HepG2 (cell line): ENCODE measurements around the gene ITGAX. TPM values are rescaled to one million over a fixed set of nuclear protein-coding genes. Genes with fewer than 3 reads are reported as not detected.
A peak's percentile ranks its signal among the peaks of the same experiment; 100 is the strongest.

Experiments used
- ATAC-seq: fragments of 200-7000 bp; cut with Tn5 transposase; 3 replicates; pipeline ENCODE4 v1.9.1; 2020; ENCODE audit warnings: mild to moderate bottlenecking, moderate library complexity
- BruUV-seq: library from RNA; stranded (reverse); fragments of 400-500 nt; replicated peaks from 2 replicates; lab custom pipeline; 2021; lab: Mats Ljungman, UMichigan
- CTCF ChIA-PET: fragments of 300-600 bp; formaldehyde crosslinking; extraction: SDS; loops from one replicate; lab custom pipeline; 2021; ENCODE audit warnings: low total read pairs, inconsistent platforms, low intra/inter-chr PET ratio; lab: Yijun Ruan, JAX
- POLR2A ChIA-PET: fragments of 350-600 bp; sonication (Branson Sonifier 250); formaldehyde crosslinking; loops from one replicate; lab custom pipeline; 2020; ENCODE audit warnings: antibody characterized with exemption, inconsistent platforms; lab: Yijun Ruan, JAX
- DNase-seq: peaks from one replicate; pipeline ENCODE4 v3.0.0-alpha.2; 2015; ENCODE audit warnings: low spot score
- FAIRE-seq: peaks from 3 replicates; lab custom pipeline; 2011; peaks lifted over from hg19 to GRCh38; lab: Jason Lieb, UNC
- H2AFZ ChIP-seq: one replicate; pipeline ENCODE4 v1.6.1; 2011; ENCODE audit warnings: low read length, inconsistent platforms
- H3K27ac ChIP-seq: fragments of 300-600 bp; 3 replicates; pipeline ENCODE4 v1.8.0; 2011; ENCODE audit warnings: mixed run types, mild to moderate bottlenecking, mixed read lengths, low read length, inconsistent platforms; ENCODE audit not compliant: insufficient read depth; ENCODE audit errors: extremely low read length
- H3K27me3 ChIP-seq, 2 experiments: fragments of 200-600 bp in 1 of 2; 2 replicates in 1 of 2; 3 replicates in 1 of 2; pipeline versions ENCODE4 v1.6.0 to v1.8.0; 2011; ENCODE audit warnings: low read length in 2 of 2, mild to moderate bottlenecking in 2 of 2, moderate library complexity in 2 of 2, inconsistent platforms in 1 of 2; ENCODE audit not compliant: insufficient read depth in 2 of 2, control insufficient read depth in 1 of 2
- H3K36me3 ChIP-seq, 2 experiments: fragments of 200-600 bp in 1 of 2; replicated peaks in 1 of 2; 2 replicates in 1 of 2; 3 replicates in 1 of 2; pipeline versions ENCODE4 v1.5.1 to v1.8.0; 2011; ENCODE audit warnings: low read length in 2 of 2, inconsistent platforms in 1 of 2; ENCODE audit not compliant: insufficient read depth in 2 of 2, control insufficient read depth in 1 of 2
- H3K4me1 ChIP-seq: 2 replicates; pipeline ENCODE4 v1.5.1; 2012; ENCODE audit warnings: low read length, inconsistent platforms; ENCODE audit not compliant: insufficient read depth
- H3K4me2 ChIP-seq: 2 replicates; pipeline ENCODE4 v1.6.0; 2011; ENCODE audit warnings: low read depth, low read length, inconsistent platforms
- H3K4me3 ChIP-seq, 3 experiments: fragments of 200-600 bp in 1 of 3; sonication (generic), shearing (Covaris generic) in 1 of 3; replicated peaks in 1 of 3; 2 replicates each; pipeline ENCODE4 v1.5.1; 2011 to 2016; ENCODE audit warnings: low read length in 3 of 3, inconsistent platforms in 2 of 3, low read depth in 2 of 3, mild to moderate bottlenecking in 2 of 3, control low read depth in 1 of 3, mixed read lengths in 1 of 3; ENCODE audit not compliant: insufficient read depth in 1 of 3
- H3K79me2 ChIP-seq: one replicate; pipeline ENCODE4 v1.6.1; 2011; ENCODE audit warnings: low read length, inconsistent platforms; ENCODE audit not compliant: insufficient read depth
- H3K9ac ChIP-seq: 2 replicates; pipeline ENCODE4 v1.6.0; 2011; ENCODE audit warnings: mild to moderate bottlenecking, low read depth, low read length, inconsistent platforms; ENCODE audit not compliant: insufficient read depth
- H3K9me3 ChIP-seq: 2 replicates; pipeline ENCODE4 v1.5.1; 2012; ENCODE audit warnings: mild to moderate bottlenecking, low read length
- H4K20me1 ChIP-seq: 2 replicates; pipeline ENCODE4 v1.6.0; 2011; ENCODE audit warnings: inconsistent platforms, mild to moderate bottlenecking, low read length, moderate library complexity; ENCODE audit not compliant: insufficient read depth
- ASH2L ChIP-seq: fragments of 300-600, 200-600 bp; sonication (generic); IDR thresholded peaks from 2 replicates; pipeline ENCODE4 v1.7.0; 2017; ENCODE audit warnings: low read depth, mild to moderate bottlenecking, moderate library complexity, mixed read lengths, low read length; ENCODE audit not compliant: insufficient read length
- PAF1 ChIP-seq: IDR thresholded peaks from 2 replicates; pipeline ENCODE4 v1.6.1; 2016; ENCODE audit warnings: missing genetic modification reagents, missing compliant biosample characterization
- SATB2 ChIP-seq: sonication (generic); formaldehyde crosslinking; IDR thresholded peaks from 2 replicates; pipeline ENCODE4 v1.5.0; 2020; ENCODE audit warnings: missing genetic modification reagents
- WGBS: methylation state at CpG from one replicate; pipeline ENCODE4 v1.1.6; 2017; ENCODE audit warnings: low lambda C conversion rate; 5-methylcytosine and 5-hydroxymethylcytosine counted together
- in situ Hi-C: cut with HindIII; loops from 2 replicates; pipeline ENCODE4 v1.10.0; 2017; ENCODE audit warnings: low pct_unique_long_range_greater_than_20kb; ENCODE audit not compliant: extremely low pct_ligation_motif_present
- intact Hi-C: fragments of 100-400 bp; cut with micrococcal nuclease; formaldehyde crosslinking; loops from one replicate; pipeline ENCODE4 v1.10.0; 2022; ENCODE audit not compliant: unreplicated experiment
- polyA plus RNA-seq, 8 experiments: library from polyadenylated mRNA; depleted of rRNA in 3 of 8; stranded (reverse) in 7 of 8; unstranded in 1 of 8; fragments of >200 nt; fragmentation: Illumina TruSeq in 4 of 8; extraction: Trizol in 4 of 8; gene quantifications; 2 replicates each; pipeline versions ENCODE4 v1.2.1 to v1.2.3, GENCODE V29; 2011 to 2016; ENCODE audit warnings: low read depth in 4 of 8, missing spikeins in 1 of 8, mixed read lengths in 1 of 8; ENCODE audit not compliant: insufficient read depth in 1 of 8
- total RNA-seq, 5 experiments: library from RNA; depleted of rRNA; stranded (reverse); fragments of >200 nt; fragmentation: Illumina TruSeq; extraction: Trizol; gene quantifications; 2 replicates each; pipeline ENCODE4 v1.2.3, GENCODE V29; 2016; ENCODE audit warnings: low read depth in 1 of 5
- TF ChIP-seq, protein P1 (sequence below): fragments of 450-650 bp; IDR thresholded peaks from 2 replicates; pipeline ENCODE4 v1.6.1; 2016
- TF ChIP-seq, protein P2 (sequence below): sonication (generic); formaldehyde crosslinking; IDR thresholded peaks from 2 replicates; pipeline ENCODE4 v1.5.0; 2020; ENCODE audit warnings: mild to moderate bottlenecking, missing genetic modification reagents, moderate library complexity
- TF ChIP-seq, protein P3 (sequence below): sonication (generic); formaldehyde crosslinking; IDR thresholded peaks from 2 replicates; pipeline ENCODE4 v1.4.0; 2020; ENCODE audit warnings: missing genetic modification reagents, borderline replicate concordance

Gene ITGAX
- total and polyA plus RNA-seq, 2 of the 13 experiments (the other 11 are each of a cell fraction or from before 2014, with no cell fraction given): 0.32 TPM; not detected in 1

DNA sequence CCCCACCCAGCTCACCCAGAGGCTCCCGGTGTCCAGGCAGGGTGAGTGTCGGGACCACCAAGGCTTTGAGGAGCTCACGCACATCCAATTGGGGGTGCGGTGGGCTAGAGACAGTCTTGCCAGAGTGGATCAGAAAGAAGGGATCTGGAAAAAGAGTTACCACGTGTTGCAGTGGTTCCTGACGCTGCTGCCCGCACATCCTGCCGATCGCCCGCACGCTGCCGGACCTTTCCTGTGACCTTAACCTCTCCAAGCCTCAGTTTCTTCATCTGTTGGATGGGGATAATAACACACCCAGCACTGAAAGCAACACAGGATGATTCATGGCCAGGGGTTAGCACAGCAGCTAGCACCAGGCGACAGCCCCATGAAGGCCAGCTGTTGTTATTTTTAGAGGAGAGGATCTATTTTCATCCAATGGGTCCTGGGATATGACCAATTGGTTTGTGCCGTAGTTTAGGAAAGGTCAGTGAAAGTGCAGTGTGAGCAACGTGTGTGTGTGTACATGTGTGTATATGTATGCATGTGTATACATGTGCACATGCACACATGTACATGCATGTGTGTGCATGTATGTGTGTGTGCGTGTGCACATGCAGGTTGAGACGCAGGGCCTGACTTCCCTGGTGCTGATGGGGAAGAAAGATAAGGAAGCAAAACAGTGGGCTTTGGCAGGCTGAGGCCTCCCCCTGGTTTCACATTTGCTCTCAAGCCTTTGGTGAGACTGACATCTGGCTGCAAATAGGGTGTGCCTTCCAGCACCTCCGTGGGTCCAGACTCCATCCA lies 2.5 kb downstream of the ITGAX start:
- CTCF ChIA-PET: no interaction called here
- peaks cover 4 to 37% of the 10 kb centered on the region in 2 experiments; a peak in 4 of 5 replicates for H3K27me3 ChIP-seq

More for the DNA sequence above, 2.5 kb downstream of the ITGAX start:
- H4K20me1 ChIP-seq: no peaks in the 10 kb centered on the region
- no peak overlapping the region for H3K4me3 ChIP-seq
- in situ Hi-C loops: no loop called here
- no peak overlapping the region for H3K4me2 ChIP-seq
- no peaks in the 10 kb centered on the region for H3K4me1 ChIP-seq
- no peak overlapping the region for H2AFZ ChIP-seq
- no peaks in the 10 kb centered on the region for H3K36me3 ChIP-seq
- ATAC-seq (no peak), FAIRE-seq (no peak)
- 60% methylated on average over 13 of the region's 18 CpGs for WGBS
- TF ChIP-seq, protein P1, sequence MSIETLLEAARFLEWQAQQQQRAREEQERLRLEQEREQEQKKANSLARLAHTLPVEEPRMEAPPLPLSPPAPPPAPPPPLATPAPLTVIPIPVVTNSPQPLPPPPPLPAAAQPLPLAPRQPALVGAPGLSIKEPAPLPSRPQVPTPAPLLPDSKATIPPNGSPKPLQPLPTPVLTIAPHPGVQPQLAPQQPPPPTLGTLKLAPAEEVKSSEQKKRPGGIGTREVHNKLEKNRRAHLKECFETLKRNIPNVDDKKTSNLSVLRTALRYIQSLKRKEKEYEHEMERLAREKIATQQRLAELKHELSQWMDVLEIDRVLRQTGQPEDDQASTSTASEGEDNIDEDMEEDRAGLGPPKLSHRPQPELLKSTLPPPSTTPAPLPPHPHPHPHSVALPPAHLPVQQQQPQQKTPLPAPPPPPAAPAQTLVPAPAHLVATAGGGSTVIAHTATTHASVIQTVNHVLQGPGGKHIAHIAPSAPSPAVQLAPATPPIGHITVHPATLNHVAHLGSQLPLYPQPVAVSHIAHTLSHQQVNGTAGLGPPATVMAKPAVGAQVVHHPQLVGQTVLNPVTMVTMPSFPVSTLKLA: peak; percentile 87
- TF ChIP-seq SATB2 (no peak), PAF1 (no peak), ASH2L (no peak)
- TF ChIP-seq, protein P2, sequence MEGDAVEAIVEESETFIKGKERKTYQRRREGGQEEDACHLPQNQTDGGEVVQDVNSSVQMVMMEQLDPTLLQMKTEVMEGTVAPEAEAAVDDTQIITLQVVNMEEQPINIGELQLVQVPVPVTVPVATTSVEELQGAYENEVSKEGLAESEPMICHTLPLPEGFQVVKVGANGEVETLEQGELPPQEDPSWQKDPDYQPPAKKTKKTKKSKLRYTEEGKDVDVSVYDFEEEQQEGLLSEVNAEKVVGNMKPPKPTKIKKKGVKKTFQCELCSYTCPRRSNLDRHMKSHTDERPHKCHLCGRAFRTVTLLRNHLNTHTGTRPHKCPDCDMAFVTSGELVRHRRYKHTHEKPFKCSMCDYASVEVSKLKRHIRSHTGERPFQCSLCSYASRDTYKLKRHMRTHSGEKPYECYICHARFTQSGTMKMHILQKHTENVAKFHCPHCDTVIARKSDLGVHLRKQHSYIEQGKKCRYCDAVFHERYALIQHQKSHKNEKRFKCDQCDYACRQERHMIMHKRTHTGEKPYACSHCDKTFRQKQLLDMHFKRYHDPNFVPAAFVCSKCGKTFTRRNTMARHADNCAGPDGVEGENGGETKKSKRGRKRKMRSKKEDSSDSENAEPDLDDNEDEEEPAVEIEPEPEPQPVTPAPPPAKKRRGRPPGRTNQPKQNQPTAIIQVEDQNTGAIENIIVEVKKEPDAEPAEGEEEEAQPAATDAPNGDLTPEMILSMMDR (CRISPR knock-in tag): 0 out of 2 replicates have a peak, but pooled peaks have one; percentile 4
- TF ChIP-seq, protein P3, sequence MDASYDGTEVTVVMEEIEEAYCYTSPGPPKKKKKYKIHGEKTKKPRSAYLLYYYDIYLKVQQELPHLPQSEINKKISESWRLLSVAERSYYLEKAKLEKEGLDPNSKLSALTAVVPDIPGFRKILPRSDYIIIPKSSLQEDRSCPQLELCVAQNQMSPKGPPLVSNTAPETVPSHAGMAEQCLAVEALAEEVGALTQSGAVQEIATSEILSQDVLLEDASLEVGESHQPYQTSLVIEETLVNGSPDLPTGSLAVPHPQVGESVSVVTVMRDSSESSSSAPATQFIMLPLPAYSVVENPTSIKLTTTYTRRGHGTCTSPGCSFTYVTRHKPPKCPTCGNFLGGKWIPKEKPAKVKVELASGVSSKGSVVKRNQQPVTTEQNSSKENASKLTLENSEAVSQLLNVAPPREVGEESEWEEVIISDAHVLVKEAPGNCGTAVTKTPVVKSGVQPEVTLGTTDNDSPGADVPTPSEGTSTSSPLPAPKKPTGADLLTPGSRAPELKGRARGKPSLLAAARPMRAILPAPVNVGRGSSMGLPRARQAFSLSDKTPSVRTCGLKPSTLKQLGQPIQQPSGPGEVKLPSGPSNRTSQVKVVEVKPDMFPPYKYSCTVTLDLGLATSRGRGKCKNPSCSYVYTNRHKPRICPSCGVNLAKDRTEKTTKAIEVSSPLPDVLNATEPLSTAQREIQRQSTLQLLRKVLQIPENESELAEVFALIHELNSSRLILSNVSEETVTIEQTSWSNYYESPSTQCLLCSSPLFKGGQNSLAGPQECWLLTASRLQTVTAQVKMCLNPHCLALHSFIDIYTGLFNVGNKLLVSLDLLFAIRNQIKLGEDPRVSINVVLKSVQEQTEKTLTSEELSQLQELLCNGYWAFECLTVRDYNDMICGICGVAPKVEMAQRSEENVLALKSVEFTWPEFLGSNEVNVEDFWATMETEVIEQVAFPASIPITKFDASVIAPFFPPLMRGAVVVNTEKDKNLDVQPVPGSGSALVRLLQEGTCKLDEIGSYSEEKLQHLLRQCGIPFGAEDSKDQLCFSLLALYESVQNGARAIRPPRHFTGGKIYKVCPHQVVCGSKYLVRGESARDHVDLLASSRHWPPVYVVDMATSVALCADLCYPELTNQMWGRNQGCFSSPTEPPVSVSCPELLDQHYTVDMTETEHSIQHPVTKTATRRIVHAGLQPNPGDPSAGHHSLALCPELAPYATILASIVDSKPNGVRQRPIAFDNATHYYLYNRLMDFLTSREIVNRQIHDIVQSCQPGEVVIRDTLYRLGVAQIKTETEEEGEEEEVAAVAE (CRISPR knock-in tag): no peak
- TF ChIP-seq, all 625 proteins: peak for 2
- H3K27ac ChIP-seq: no peak overlapping the region
- no TSS peak for BruUV-seq
- DNase-seq: no peak
- POLR2A ChIA-PET: no interaction called here
- intact Hi-C loops: no loop called here
- H3K9ac ChIP-seq: no peak overlapping the region
- no peaks in the 10 kb centered on the region for H3K79me2 ChIP-seq
- H3K9me3 ChIP-seq: no peaks in the 10 kb centered on the region
